Measurements from ENCODE around the gene SPAAR. TPM values are rescaled to one million over a fixed set of nuclear protein-coding genes. Genes with fewer than 3 reads are reported as not detected.
"Not testable (repeated sequence)": the region's sequence is repeated elsewhere in the genome, so short reads cannot be mapped to it uniquely, and the experiment has no call there.

The SPAAR gene
- polyA plus RNA-seq, 1 donor = 1.4 TPM

GRCh38 chr9:35920051-35920620 lies 10.8 kb downstream of the SPAAR start:
- DNase-seq = no peak

GRCh38 chr9:35923598-35923926 lies 14.3 kb downstream of the SPAAR start:
- DNase-seq = no peak

GRCh38 chr9:35923927-35924763 lies 14.9 kb downstream of the SPAAR start:
- DNase-seq = no peak

- no peak for DNase-seq
These were observed 19.5 kb downstream of the SPAAR start for GRCh38 chr9:35928591-35929452.

GRCh38 chr9:35929453-35929718 lies 20.1 kb downstream of the SPAAR start:
- DNase-seq = no peak

GRCh38 chr9:35930521-35930920 lies 21.2 kb downstream of the SPAAR start:
- no peak for DNase-seq

GRCh38 chr9:35930989-35931388 lies 21.7 kb downstream of the SPAAR start:
- DNase-seq = no peak

GRCh38 chr9:35932735-35933134 lies 23.4 kb downstream of the SPAAR start:
- DNase-seq = no peak

- no peak for DNase-seq
These were observed 24.3 kb downstream of the SPAAR start for GRCh38 chr9:35933550-35934067.

- not testable (repeated sequence) for DNase-seq
These were observed 24.8 kb downstream of the SPAAR start for GRCh38 chr9:35934069-35934468.

- no peak for DNase-seq
These were observed 26.0 kb downstream of the SPAAR start for GRCh38 chr9:35935261-35935660.

GRCh38 chr9:35935755-35936509 lies 26.6 kb downstream of the SPAAR start:
- DNase-seq = no peak

- no peak for DNase-seq
These were observed 27.9 kb downstream of the SPAAR start for GRCh38 chr9:35937227-35937626.

GRCh38 chr9:35938474-35939356 lies 29.4 kb downstream of the SPAAR start:
- no peak for DNase-seq

- no peak for DNase-seq
These were observed 30.5 kb downstream of the SPAAR start for GRCh38 chr9:35939679-35940250.

GRCh38 chr9:35940458-35941407 lies 31.4 kb downstream of the SPAAR start:
- no peak for DNase-seq

GRCh38 chr9:35942286-35942685 lies 33.0 kb downstream of the SPAAR start:
- no peak for DNase-seq

- DNase-seq = no peak
These were observed 34.9 kb downstream of the SPAAR start for GRCh38 chr9:35944173-35944572.

- no peak for DNase-seq
These were observed 35.6 kb downstream of the SPAAR start for GRCh38 chr9:35944841-35945240.

All from left kidney (tissue), 2 donors.